Liver (tissue), 9 donors: Measurements from ENCODE around the gene MYBPC2. TPM values are rescaled to one million over a fixed set of nuclear protein-coding genes. Genes with fewer than 3 reads are reported as not detected.

Experiments
- DNase-seq: peaks from one replicate; pipeline ENCODE4 v3.0.0-alpha.2; 2017; ENCODE audit warnings: low spot score
- H3K27ac ChIP-seq, 2 donors: one replicate each; pipeline ENCODE4 v1.7.0; 2013; ENCODE audit warnings: inconsistent platforms in 2 of 2, low read length in 2 of 2, control low read depth in 1 of 2, low read depth in 1 of 2, mild to moderate bottlenecking in 1 of 2
- H3K27me3 ChIP-seq, 4 donors: one replicate each; pipeline versions ENCODE4 v1.6.1 to v1.7.0; 2013; ENCODE audit warnings: low read length in 3 of 4, inconsistent platforms in 1 of 4, mild to moderate bottlenecking in 1 of 4, moderate library complexity in 1 of 4; ENCODE audit not compliant: control insufficient read depth in 4 of 4, insufficient read depth in 4 of 4
- H3K36me3 ChIP-seq, 4 donors: one replicate each; pipeline versions ENCODE4 v1.6.1 to v1.7.0; 2013; ENCODE audit warnings: low read length in 3 of 4, mild to moderate bottlenecking in 3 of 4, low read depth in 1 of 4, moderate library complexity in 1 of 4; ENCODE audit not compliant: control insufficient read depth in 4 of 4, insufficient read depth in 3 of 4
- H3K4me1 ChIP-seq, 4 donors: one replicate each; pipeline versions ENCODE4 v1.6.1 to v1.7.0; 2013; ENCODE audit warnings: low read length in 3 of 4, mild to moderate bottlenecking in 3 of 4, moderate library complexity in 1 of 4; ENCODE audit not compliant: control insufficient read depth in 4 of 4, insufficient read depth in 4 of 4
- H3K4me3 ChIP-seq, 3 donors: one replicate each; pipeline versions ENCODE4 v1.6.1 to v1.7.0; 2013; ENCODE audit warnings: low read length in 3 of 3, control low read depth in 1 of 3, low read depth in 1 of 3, mild to moderate bottlenecking in 1 of 3
- H3K9ac ChIP-seq, 2 donors: one replicate each; pipeline ENCODE4 v1.7.0; 2013; ENCODE audit warnings: low read length in 2 of 2, mild to moderate bottlenecking in 2 of 2, moderate library complexity in 2 of 2, control low read depth in 1 of 2, low read depth in 1 of 2
- H3K9me3 ChIP-seq, 4 donors: one replicate each; pipeline versions ENCODE4 v1.6.1 to v1.7.0; 2013; ENCODE audit warnings: low read length in 3 of 4; ENCODE audit not compliant: control insufficient read depth in 4 of 4
- EGR1 ChIP-seq, 2 donors: IDR thresholded peaks; 2 replicates each; pipeline ENCODE4 v1.6.1; 2016 to 2018; ENCODE audit warnings: antibody characterized with exemption in 2 of 2, low read depth in 2 of 2
- FOXA1 ChIP-seq: IDR thresholded peaks from 2 replicates; pipeline ENCODE4 v1.6.1; 2016; ENCODE audit warnings: antibody characterized with exemption
- FOXA2 ChIP-seq: IDR thresholded peaks from 2 replicates; pipeline ENCODE4 v1.6.1; 2016; ENCODE audit warnings: antibody characterized with exemption
- GABPA ChIP-seq, 2 donors: IDR thresholded peaks in 1 of 2; conservative IDR thresholded peaks in 1 of 2; 2 replicates each; pipeline ENCODE4 v1.6.1; 2016; ENCODE audit warnings: antibody characterized with exemption in 2 of 2, mild to moderate bottlenecking in 1 of 2, moderate library complexity in 1 of 2
- HNF4A ChIP-seq, 2 donors: conservative IDR thresholded peaks; 2 replicates each; pipeline ENCODE4 v1.6.1; 2016; ENCODE audit warnings: antibody characterized with exemption in 2 of 2, mild to moderate bottlenecking in 2 of 2
- JUND ChIP-seq, 2 donors: IDR thresholded peaks; 2 replicates each; pipeline ENCODE4 v1.6.1; 2016; ENCODE audit warnings: antibody characterized with exemption in 2 of 2
- NR2F2 ChIP-seq: IDR thresholded peaks from 2 replicates; pipeline ENCODE4 v1.6.1; 2016; ENCODE audit warnings: antibody characterized with exemption
- REST ChIP-seq: IDR thresholded peaks from 2 replicates; pipeline ENCODE4 v1.6.1; 2016; ENCODE audit warnings: antibody characterized with exemption, mild to moderate bottlenecking
- SP1 ChIP-seq: IDR thresholded peaks from 2 replicates; pipeline ENCODE4 v1.6.1; 2018; ENCODE audit warnings: antibody characterized with exemption, mild to moderate bottlenecking
- TAF1 ChIP-seq: conservative IDR thresholded peaks from 2 replicates; pipeline ENCODE4 v1.6.1; 2016; ENCODE audit warnings: antibody characterized with exemption, mild to moderate bottlenecking
- YY1 ChIP-seq: IDR thresholded peaks from 2 replicates; pipeline ENCODE4 v1.6.1; 2016; ENCODE audit warnings: antibody characterized with exemption, mild to moderate bottlenecking
- ZBTB33 ChIP-seq: IDR thresholded peaks from 2 replicates; pipeline ENCODE4 v1.6.1; 2016; ENCODE audit warnings: antibody characterized with exemption
- WGBS: extraction: QIAGEN DNeasy Blood & Tissue Kit; methylation state at CpG from one replicate; pipeline ENCODE4 v1.1.7; 2013; 5-methylcytosine and 5-hydroxymethylcytosine counted together
- polyA plus RNA-seq, 2 donors: library from polyadenylated mRNA; stranded (reverse) in 1 of 2; unstranded in 1 of 2; fragments of 200-250 nt in 1 of 2; fragments of >200 nt in 1 of 2; fragmentation: Nextera tagmentation in 1 of 2; extraction: Ambion mirVana in 1 of 2; gene quantifications; one replicate each; pipeline versions ENCODE4 v1.2.1 to v1.2.3, GENCODE V29; 2013 to 2015
- total RNA-seq, 2 donors: library from RNA; depleted of rRNA; stranded (reverse); fragments of >200 nt; gene quantifications; one replicate each; pipeline ENCODE4 v1.2.3, GENCODE V29; 2014
- TF ChIP-seq, protein P1 (sequence below): IDR thresholded peaks from 2 replicates; pipeline ENCODE4 v1.6.1; 2016; ENCODE audit warnings: antibody characterized with exemption
- TF ChIP-seq, protein P2 (sequence below): IDR thresholded peaks from 2 replicates; pipeline ENCODE4 v1.6.1; 2016; ENCODE audit warnings: antibody characterized with exemption
- donor health status: healthy.
- donor health status: healthy.
- donor health status: healthy.
- donor health status: healthy.
- donor health status: healthy.

MYBPC2 gene
- total and polyA plus RNA-seq, 4 donors: under 0.01 TPM; not detected in 3

GRCh38 chr19:50476224-50476906, 43.7 kb downstream of the MYBPC2 start, which contains the start of the genes EMC10 and GARIN5A:
Gene EMC10 (plus strand): TSS chr19:50476507. CDS start chr19:50476545, 38 bp downstream.
Gene GARIN5A (minus strand): TSS chr19:50476848. CDS start chr19:50476388, 460 bp downstream.
- peak within 1 kb of the TSS; percentile 60 to 61 for H3K27ac ChIP-seq
- peak; percentile 81 for DNase-seq
- TF ChIP-seq YY1: peak; percentile 93
- TF ChIP-seq TAF1: no peak
- TF ChIP-seq SP1: peak; percentile 12
- peak in 1 of 2 donors; percentile 75 for TF ChIP-seq GABPA (IDR thresholded peaks at IDR 0.05 in 1 of 2, conservative IDR thresholded peaks at IDR 0.05 in 1 of 2)
- H3K4me3 ChIP-seq: peak within 1 kb of the TSS; percentile 89 to 99 (median 94)
- H3K9me3 ChIP-seq: no peaks in the 10 kb centered on the region
- peaks cover 5 to 22% (median 11%) of the 10 kb centered on the region in 4 donors for H3K36me3 ChIP-seq
- peaks cover 4 to 19% (median 15%) of the 10 kb centered on the region in 4 donors for H3K4me1 ChIP-seq
- no peaks in the 10 kb centered on the region for H3K27me3 ChIP-seq
- H3K9ac ChIP-seq: peak within 1 kb of the TSS; percentile 58 to 81
- 3% methylated on average over 58 of the region's 58 CpGs for WGBS

- no peaks in the 10 kb centered on the region for H3K9me3 ChIP-seq
- 20% methylated on average over 20 of the region's 20 CpGs for WGBS
- no peak for DNase-seq
- H3K36me3 ChIP-seq: peaks cover 7 to 27% (median 11%) of the 10 kb centered on the region in 4 donors
- H3K27me3 ChIP-seq: no peaks in the 10 kb centered on the region
- peaks cover 4 to 19% (median 15%) of the 10 kb centered on the region in 4 donors for H3K4me1 ChIP-seq
- peak overlapping the region; percentile 58 to 81 for H3K9ac ChIP-seq
- TF ChIP-seq FOXA2 (no peak), HNF4A (conservative IDR thresholded peaks at IDR 0.05) (no peak), REST (no peak), FOXA1 (no peak), SP1 (no peak), JUND (IDR thresholded peaks at IDR 0.05) (no peak), TAF1 (no peak)
- TF ChIP-seq, protein P1, sequence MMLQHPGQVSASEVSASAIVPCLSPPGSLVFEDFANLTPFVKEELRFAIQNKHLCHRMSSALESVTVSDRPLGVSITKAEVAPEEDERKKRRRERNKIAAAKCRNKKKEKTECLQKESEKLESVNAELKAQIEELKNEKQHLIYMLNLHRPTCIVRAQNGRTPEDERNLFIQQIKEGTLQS: no peak
- TF ChIP-seq, protein P2, sequence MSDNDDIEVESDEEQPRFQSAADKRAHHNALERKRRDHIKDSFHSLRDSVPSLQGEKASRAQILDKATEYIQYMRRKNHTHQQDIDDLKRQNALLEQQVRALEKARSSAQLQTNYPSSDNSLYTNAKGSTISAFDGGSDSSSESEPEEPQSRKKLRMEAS: no peak
- peak overlapping the region in 1 of 2 donors; percentile 61 for H3K27ac ChIP-seq
- H3K4me3 ChIP-seq: peak overlapping the region; percentile 89 to 99 (median 94)
These were observed 44.2 kb downstream of the MYBPC2 start for GRCh38 chr19:50476907-50477238.

DNA sequence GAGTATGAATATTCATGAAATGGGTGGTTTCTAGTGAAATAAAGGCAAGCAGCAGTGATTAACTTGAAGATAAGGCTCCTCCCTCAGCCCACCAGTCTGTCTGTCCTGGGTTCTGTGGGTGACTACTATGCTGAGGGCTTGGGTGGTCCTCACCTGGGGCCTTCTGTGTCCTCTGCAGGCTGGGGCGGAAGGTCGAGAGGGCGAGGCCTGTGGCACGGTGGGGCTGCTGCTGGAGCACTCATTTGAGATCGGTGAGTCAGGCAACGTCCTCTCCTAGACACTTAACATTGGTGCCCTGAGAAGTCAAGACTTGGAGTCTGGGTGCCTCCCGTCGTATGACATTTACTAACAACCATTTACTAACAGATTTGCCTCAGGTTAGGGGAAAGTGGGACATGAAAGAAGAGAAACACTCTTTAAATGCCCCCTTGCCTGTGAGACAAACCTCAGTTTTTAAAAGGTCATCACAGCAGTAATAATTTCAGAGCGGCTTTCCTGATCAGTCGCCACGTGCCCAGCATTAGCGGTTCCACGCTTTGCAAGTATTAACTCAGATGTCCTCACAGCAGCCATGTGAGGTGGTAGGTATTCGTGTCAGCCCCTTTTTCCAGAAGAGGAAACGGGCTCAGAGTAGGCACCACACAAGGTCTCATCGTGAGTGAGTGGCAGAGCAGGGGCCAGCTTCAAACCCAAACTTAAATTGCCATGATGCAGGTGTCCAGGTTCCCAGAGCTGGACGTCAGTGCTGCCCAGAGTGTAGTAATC, 45.2 kb downstream of the MYBPC2 start:
- Histone ChIP-seq H3K27me3 (no peaks in the 10 kb centered on the region), H3K4me3 (no peak overlapping the region), H3K9me3 (no peaks in the 10 kb centered on the region), H3K27ac (no peak overlapping the region), H3K4me1 (peaks cover 5 to 19% (median 15%) of the 10 kb centered on the region in 4 donors), H3K36me3 (peaks cover 7 to 34% (median 11%) of the 10 kb centered on the region in 4 donors), H3K9ac (no peak overlapping the region)
- WGBS: 98% methylated on average over 17 of the region's 17 CpGs
- no peak for DNase-seq
- TF ChIP-seq TAF1 (no peak), YY1 (no peak), EGR1 (IDR thresholded peaks at IDR 0.05; ENCODE audit: low read depth in 2 of 2) (no peak), NR2F2 (no peak), REST (no peak), ZBTB33 (no peak)
